HepG2 (cell line): ENCODE results near the gene RNASE11. TPM values are rescaled to one million over a fixed set of nuclear protein-coding genes. Genes with fewer than 3 reads are reported as not detected.
A peak's percentile ranks its signal among the peaks of the same experiment; 100 is the strongest.

Experiments
- ASH2L ChIP-seq: fragments of 300-600, 200-600 bp; sonication (generic); IDR thresholded peaks from 2 replicates; pipeline ENCODE4 v1.7.0; 2017; ENCODE audit warnings: low read depth, mild to moderate bottlenecking, moderate library complexity, mixed read lengths, low read length; ENCODE audit not compliant: insufficient read length
- HHEX ChIP-seq: IDR thresholded peaks from 2 replicates; pipeline ENCODE4 v1.6.1; 2016; ENCODE audit warnings: control low read depth
- HNRNPUL1 ChIP-seq: fragments of 200-400 bp; formaldehyde crosslinking; IDR thresholded peaks from 2 replicates; pipeline ENCODE4 v1.6.1; 2017; ENCODE audit warnings: low read depth, mild to moderate bottlenecking, low read length, moderate library complexity
- MXD1 ChIP-seq: sonication (generic); formaldehyde crosslinking; IDR thresholded peaks from 2 replicates; pipeline ENCODE4 v1.4.0; 2020; ENCODE audit warnings: mild to moderate bottlenecking, missing genetic modification reagents
- MYNN ChIP-seq: sonication (generic); formaldehyde crosslinking; IDR thresholded peaks from 2 replicates; pipeline ENCODE4 v1.4.0; 2020; ENCODE audit warnings: mild to moderate bottlenecking, low read depth, missing genetic modification reagents
- PITX1 ChIP-seq: sonication (generic); formaldehyde crosslinking; IDR thresholded peaks from 2 replicates; pipeline ENCODE4 v1.5.1; 2020; ENCODE audit warnings: mild to moderate bottlenecking, missing genetic modification reagents
- RNF219 ChIP-seq: sonication (generic); formaldehyde crosslinking; IDR thresholded peaks from 2 replicates; pipeline ENCODE4 v1.5.0; 2020; ENCODE audit warnings: mild to moderate bottlenecking, missing genetic modification reagents
- SAFB2 ChIP-seq: sonication (generic); formaldehyde crosslinking; IDR thresholded peaks from 2 replicates; pipeline ENCODE4 v1.5.1; 2020; ENCODE audit warnings: missing genetic modification reagents, low read depth, mild to moderate bottlenecking, borderline replicate concordance
- ZNF264 ChIP-seq: sonication (generic); formaldehyde crosslinking; IDR thresholded peaks from 2 replicates; pipeline ENCODE4 v1.4.0; 2020; ENCODE audit warnings: missing genetic modification reagents
- ZNF749 ChIP-seq: sonication (generic); formaldehyde crosslinking; IDR thresholded peaks from 2 replicates; pipeline ENCODE4 v1.8.0; 2022; ENCODE audit warnings: mild to moderate bottlenecking, missing genetic modification reagents, moderate library complexity, borderline replicate concordance
- polyA plus RNA-seq, 8 experiments: library from polyadenylated mRNA; depleted of rRNA in 3 of 8; stranded (reverse) in 7 of 8; unstranded in 1 of 8; fragments of >200 nt; fragmentation: Illumina TruSeq in 4 of 8; extraction: Trizol in 4 of 8; gene quantifications; 2 replicates each; pipeline versions ENCODE4 v1.2.1 to v1.2.3, GENCODE V29; 2011 to 2016; ENCODE audit warnings: low read depth in 4 of 8, missing spikeins in 1 of 8, mixed read lengths in 1 of 8; ENCODE audit not compliant: insufficient read depth in 1 of 8
- total RNA-seq, 5 experiments: library from RNA; depleted of rRNA; stranded (reverse); fragments of >200 nt; fragmentation: Illumina TruSeq; extraction: Trizol; gene quantifications; 2 replicates each; pipeline ENCODE4 v1.2.3, GENCODE V29; 2016; ENCODE audit warnings: low read depth in 1 of 5
- TF ChIP-seq, protein P1 (sequence below): sonication (generic); formaldehyde crosslinking; IDR thresholded peaks from 2 replicates; pipeline ENCODE4 v1.5.0; 2020; ENCODE audit warnings: missing genetic modification reagents
- TF ChIP-seq, protein P2 (sequence below): sonication (generic); formaldehyde crosslinking; IDR thresholded peaks from 2 replicates; pipeline ENCODE4 v1.5.0; 2020; ENCODE audit warnings: mild to moderate bottlenecking, missing genetic modification reagents
- TF ChIP-seq, protein P3 (sequence below): sonication (generic); formaldehyde crosslinking; IDR thresholded peaks from 2 replicates; pipeline ENCODE4 v1.4.0; 2020; ENCODE audit warnings: missing genetic modification reagents
- TF ChIP-seq, protein P4 (sequence below): sonication (generic); formaldehyde crosslinking; IDR thresholded peaks from 2 replicates; pipeline ENCODE4 v1.4.0; 2020; ENCODE audit warnings: missing genetic modification reagents

Gene RNASE11
- total and polyA plus RNA-seq, 2 of the 13 experiments (the other 11 are each of a cell fraction or from before 2014, with no cell fraction given), result not detected

DNA sequence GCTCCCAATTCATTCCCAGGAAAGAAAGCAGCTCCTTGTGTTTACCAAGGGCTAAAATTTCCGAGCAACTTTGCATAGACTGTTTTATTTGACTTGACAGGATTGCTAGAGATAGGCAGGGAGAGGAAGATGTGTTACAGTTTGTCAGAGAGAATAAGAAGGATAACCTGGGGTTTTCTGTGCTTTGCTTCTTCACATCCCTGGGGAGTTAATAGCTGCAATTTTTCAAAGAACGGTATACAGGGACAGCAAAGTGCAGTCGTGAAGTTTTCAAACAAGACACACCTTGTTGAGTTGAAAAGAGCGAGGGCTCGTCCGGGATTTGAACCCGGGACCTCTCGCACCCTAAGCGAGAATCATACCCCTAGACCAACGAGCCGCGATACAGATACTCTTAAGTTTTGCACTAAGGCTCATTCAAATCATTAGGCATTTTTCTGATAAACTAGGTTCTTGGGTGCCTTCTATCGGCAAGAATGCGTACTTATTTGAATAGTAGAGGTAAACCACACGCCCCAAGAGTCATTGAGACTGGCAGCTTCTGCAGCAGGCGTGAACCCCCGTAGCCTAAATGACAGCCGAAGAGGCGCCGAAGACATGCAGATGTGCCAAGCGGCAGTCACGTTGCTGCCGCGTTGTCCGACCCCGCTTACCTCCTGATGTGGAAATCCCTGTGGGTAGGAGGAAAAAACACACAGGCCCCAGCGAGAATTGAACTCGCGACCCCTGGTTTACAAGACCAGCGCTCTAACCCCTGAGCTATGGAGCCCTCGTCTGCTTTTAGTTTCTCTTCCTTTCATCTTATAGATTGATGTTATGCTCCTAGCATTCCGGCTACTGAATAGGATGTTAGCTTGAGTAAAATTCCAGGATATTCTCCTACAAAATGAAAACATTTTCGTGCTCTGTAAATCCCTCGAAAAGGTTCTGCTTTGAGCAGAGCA, 25.6 kb upstream of the RNASE11 start (continued):
- peak; percentile 80 for TF ChIP-seq ASH2L
- peak; percentile 90; the same call in 1 of the 2 replicates for TF ChIP-seq MYNN (CRISPR knock-in tag)
- TF ChIP-seq ZNF749, result peak; percentile 81; the same call in 1 of the 2 replicates
- TF ChIP-seq, protein P1, sequence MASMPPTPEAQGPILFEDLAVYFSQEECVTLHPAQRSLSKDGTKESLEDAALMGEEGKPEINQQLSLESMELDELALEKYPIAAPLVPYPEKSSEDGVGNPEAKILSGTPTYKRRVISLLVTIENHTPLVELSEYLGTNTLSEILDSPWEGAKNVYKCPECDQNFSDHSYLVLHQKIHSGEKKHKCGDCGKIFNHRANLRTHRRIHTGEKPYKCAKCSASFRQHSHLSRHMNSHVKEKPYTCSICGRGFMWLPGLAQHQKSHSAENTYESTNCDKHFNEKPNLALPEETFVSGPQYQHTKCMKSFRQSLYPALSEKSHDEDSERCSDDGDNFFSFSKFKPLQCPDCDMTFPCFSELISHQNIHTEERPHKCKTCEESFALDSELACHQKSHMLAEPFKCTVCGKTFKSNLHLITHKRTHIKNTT (CRISPR knock-in tag), result 0 out of 2 replicates have a peak, but pooled peaks have one; percentile 77
- no peak for TF ChIP-seq MXD1 (CRISPR knock-in tag)
- peak; percentile 54; the same call in 1 of the 2 replicates for TF ChIP-seq HHEX (CRISPR knock-in tag)
- TF ChIP-seq ZNF264 (CRISPR knock-in tag), result peak; percentile 82; the same call in 1 of the 2 replicates
- no peak for TF ChIP-seq SAFB2 (CRISPR knock-in tag)
- 0 out of 2 replicates have a peak, but pooled peaks have one; percentile 5 for TF ChIP-seq PITX1 (CRISPR knock-in tag)
- TF ChIP-seq HNRNPUL1, result no peak
- TF ChIP-seq, protein P2, sequence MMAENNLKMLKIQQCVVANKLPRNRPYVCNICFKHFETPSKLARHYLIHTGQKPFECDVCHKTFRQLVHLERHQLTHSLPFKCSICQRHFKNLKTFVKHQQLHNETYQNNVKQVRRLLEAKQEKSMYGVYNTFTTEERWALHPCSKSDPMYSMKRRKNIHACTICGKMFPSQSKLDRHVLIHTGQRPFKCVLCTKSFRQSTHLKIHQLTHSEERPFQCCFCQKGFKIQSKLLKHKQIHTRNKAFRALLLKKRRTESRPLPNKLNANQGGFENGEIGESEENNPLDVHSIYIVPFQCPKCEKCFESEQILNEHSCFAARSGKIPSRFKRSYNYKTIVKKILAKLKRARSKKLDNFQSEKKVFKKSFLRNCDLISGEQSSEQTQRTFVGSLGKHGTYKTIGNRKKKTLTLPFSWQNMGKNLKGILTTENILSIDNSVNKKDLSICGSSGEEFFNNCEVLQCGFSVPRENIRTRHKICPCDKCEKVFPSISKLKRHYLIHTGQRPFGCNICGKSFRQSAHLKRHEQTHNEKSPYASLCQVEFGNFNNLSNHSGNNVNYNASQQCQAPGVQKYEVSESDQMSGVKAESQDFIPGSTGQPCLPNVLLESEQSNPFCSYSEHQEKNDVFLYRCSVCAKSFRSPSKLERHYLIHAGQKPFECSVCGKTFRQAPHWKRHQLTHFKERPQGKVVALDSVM (CRISPR knock-in tag), result peak; percentile 74
- peak; percentile 97; the same call in 1 of the 2 replicates for TF ChIP-seq RNF219 (CRISPR knock-in tag)
- TF ChIP-seq, protein P3, sequence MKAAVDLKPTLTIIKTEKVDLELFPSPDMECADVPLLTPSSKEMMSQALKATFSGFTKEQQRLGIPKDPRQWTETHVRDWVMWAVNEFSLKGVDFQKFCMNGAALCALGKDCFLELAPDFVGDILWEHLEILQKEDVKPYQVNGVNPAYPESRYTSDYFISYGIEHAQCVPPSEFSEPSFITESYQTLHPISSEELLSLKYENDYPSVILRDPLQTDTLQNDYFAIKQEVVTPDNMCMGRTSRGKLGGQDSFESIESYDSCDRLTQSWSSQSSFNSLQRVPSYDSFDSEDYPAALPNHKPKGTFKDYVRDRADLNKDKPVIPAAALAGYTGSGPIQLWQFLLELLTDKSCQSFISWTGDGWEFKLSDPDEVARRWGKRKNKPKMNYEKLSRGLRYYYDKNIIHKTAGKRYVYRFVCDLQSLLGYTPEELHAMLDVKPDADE, result no peak
- TF ChIP-seq, protein P4, sequence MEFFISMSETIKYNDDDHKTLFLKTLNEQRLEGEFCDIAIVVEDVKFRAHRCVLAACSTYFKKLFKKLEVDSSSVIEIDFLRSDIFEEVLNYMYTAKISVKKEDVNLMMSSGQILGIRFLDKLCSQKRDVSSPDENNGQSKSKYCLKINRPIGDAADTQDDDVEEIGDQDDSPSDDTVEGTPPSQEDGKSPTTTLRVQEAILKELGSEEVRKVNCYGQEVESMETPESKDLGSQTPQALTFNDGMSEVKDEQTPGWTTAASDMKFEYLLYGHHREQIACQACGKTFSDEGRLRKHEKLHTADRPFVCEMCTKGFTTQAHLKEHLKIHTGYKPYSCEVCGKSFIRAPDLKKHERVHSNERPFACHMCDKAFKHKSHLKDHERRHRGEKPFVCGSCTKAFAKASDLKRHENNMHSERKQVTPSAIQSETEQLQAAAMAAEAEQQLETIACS (CRISPR knock-in tag), result peak; percentile 34; the same call in 1 of the 2 replicates
